SW480 (cell line): ENCODE data around the gene CST2.
A peak's percentile ranks its signal among the peaks of the same experiment; 100 is the strongest.
"Not testable (repeated sequence)": the region's sequence is repeated elsewhere in the genome, so short reads cannot be mapped to it uniquely, and the experiment has no call there.

ENCODE experiments used
- DNase-seq: peaks from one replicate; pipeline ENCODE4 v3.0.0-alpha.2; 2016; ENCODE audit warnings: low spot score

The CST2 gene, protein sequence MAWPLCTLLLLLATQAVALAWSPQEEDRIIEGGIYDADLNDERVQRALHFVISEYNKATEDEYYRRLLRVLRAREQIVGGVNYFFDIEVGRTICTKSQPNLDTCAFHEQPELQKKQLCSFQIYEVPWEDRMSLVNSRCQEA

DNA sequence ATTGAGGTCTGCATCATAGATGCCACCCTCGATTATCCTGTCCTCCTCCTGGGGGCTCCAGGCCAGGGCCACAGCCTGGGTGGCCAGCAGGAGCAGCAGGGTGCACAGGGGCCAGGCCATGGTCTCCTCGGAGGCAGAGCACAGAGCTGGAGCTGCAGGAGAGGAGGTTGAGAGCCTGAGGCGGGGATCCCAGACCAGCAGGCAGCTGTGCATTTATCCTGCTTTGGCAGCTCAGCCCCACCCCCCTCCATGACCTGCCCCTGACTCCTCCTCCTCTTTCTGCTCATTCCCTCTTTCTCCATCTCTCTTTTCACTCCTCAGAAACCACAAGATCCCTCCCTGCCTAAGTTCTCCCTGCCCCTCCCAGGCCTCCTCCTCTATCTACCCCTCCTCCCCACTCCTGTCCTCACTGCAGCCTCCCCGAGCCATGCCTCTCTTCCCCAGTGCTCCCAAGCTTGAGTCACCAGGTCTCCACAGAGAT is at the start of gene CST2:
Gene CST2, minus strand, starts transcription at position 189 of the 481 bp plus-strand sequence. Its CDS starts 69 bp downstream, at position 120.
- DNase-seq, result no peak

DNA sequence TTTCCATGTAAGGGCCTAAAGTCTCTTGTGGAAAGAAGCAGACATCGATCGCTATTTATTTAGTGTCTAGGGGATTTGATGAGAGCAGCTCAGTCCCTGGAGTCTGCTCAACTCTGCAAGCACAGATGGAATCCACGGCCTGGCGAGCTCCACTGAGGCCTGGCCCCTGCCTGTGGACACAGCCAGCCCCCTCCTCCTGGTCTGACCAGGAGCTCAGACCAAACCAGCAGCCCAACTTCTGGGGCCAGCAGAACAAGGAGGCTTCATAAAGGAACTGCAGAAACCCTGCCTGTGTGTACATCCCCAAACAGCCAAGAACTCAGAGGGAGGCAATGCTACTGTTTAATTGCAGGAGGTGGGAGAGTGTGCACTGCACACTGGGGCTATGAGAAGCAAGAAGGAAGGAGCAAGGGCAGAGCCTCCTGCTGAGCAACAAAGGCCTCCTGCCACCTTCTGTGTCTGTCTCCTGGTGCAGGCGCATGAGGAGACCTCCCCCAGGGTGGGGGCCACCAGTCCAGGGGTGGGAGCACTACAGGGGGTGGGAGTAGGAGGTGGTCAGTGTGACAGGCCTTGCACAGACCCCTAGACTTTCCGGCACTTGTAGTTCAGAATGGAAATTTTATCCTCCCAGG is 49.2 kb upstream of the CST2 start:
- no peak for DNase-seq

DNA sequence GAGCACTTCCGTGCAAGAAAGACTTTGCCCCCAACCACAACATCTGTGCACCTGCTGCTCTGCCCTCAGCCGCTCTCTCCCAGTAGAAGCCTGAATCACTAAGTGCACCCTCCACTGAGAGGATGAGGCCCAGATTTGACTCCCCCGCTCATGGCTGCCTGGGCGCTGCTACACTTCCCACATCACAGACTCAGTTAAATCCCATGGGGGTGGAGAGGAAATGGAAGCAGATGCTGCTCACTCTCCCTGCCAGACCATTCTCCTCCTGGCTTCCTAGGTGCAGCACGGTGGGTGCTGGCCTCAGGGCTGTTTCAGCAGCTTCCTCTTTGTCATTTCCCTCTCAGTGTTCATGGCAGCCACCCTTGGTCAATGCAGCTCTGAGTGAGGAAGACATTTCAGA is 48.2 kb upstream of the CST2 start:
- DNase-seq, result peak; percentile 91

- DNase-seq, result peak; percentile 44
Measured at GRCh38 chr20:23873370-23874015, 47.0 kb upstream of the CST2 start.

DNA sequence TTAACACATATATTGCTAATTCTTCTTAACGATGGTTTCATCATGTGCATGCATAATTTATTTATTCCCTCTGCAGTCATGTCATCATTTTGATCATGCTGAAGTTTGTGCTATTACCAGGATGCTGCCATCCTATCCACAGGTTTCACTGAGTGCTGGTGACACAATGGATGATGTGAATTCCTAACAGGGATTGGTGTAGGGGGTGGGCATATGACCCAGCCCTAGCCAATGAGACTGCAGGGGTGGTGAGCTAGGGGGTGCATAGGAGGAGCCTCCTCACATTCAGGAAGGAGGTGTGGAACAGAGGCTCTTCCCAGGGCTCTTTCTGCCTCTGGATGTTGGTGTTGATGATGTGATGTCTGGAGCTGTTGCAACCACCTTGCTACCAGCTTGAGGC is 45.5 kb upstream of the CST2 start:
- DNase-seq, result no peak

DNA sequence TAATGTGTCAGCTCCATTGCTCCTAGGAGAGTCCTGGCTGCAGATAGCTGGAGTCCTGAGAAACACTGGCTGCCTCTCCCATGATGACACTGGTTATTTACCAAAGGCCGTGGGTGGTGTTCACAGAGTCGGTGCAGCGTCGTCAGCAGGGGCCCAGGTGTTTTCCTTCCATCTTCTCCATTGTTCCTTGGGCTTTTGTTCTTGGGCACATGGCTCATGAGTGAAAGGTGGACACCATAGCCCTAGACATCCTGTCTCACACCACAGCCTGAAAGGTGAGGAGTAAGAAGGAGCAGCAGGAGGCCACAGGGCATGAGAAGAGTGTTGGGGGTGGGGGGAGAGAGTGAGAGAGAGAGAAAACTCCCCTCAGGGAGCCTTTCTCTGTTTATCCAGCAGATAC is 43.9 kb upstream of the CST2 start:
- no peak for DNase-seq

GRCh38 chr20:23869520-23869919 is 43.0 kb upstream of the CST2 start:
- DNase-seq, result no peak

DNA sequence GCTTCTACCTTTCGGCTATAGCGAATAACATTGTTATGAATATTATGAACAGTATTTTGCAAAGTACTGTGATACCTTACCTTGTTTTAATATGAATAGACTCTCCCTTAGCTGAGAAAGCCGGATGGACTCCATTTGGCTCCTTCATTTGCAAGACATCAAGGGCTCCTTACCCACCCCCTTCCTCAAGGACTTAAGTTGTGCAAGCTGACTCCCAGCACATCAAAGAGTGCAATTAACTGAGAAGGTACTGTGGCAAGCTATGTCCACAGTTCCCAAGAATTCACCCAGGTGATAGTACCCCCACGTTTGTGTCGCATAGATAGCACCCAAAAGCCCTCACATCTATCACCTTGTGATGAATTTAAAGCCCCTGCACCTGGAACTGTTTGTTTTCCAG is 41.8 kb upstream of the CST2 start:
- no peak for DNase-seq

DNA sequence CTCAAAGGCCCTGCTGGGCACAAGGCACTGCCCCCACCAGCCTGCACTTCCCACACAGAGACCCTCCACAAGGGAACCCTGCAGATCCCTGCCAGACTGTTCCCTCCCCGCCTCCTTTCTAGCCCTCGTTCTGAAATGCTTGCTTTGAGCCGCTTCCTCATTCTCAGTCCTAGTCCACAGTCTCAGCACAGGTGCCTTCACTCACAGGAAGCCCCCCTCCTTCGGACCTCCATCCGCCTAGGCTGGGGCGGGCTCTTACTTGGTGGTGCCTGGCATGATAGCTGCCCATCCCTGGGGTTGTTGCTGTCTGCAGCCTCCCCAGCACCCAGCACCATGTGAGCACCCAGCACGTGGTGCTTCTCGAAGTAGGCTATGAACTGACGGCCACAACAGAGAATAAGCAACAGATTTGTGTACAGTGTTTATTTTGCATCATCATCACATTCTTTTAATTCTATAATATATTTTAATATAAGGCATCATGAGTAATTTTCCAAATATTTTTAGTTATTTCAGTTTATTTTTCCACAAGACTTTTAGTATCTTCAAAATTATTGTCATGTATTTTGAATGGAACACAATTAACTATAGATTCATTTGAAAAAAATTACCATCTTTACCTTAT is 40.7 kb upstream of the CST2 start:
- no peak for DNase-seq

DNA sequence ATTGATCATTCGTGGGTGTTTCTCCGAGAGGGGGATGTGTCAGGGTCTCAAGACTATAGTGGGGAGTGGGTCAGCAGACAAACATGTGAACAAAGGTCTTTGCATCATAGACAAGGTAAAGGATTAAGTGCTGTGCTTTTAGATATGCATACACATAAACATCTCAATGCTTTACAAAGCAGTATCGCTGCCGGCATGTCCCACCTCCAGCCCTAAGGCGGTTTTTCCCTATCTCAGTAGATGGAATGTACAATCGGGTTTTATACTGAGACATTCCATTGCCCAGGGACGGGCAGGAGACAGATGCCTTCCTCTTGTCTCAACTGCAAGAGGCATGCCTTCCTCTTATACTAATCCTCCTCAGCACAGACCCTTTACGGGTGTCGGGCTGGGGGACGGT is 34.2 kb upstream of the CST2 start:
- DNase-seq, result not testable (repeated sequence)

GRCh38 chr20:23857962-23858595 is 31.6 kb upstream of the CST2 start:
- DNase-seq, result no peak

DNA sequence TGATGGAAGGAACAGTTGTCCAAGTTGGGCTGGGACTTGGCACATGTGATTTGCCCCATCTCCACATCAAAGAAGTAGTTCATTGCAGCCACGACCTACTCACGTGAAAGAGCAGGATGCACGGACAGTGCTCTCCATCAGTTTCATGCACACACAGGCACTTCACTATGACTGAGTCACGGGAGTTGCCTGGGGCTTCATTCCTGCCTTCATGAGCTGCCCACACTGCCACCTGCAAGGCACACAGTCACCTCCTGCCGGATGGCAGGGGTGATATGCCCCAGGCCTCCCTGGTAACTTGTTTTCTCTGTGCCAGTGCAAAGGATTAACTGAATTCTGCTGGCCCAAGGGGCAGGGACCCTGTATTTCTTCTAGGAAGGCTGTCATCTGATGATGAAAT is 30.2 kb upstream of the CST2 start:
- DNase-seq, result no peak

DNA sequence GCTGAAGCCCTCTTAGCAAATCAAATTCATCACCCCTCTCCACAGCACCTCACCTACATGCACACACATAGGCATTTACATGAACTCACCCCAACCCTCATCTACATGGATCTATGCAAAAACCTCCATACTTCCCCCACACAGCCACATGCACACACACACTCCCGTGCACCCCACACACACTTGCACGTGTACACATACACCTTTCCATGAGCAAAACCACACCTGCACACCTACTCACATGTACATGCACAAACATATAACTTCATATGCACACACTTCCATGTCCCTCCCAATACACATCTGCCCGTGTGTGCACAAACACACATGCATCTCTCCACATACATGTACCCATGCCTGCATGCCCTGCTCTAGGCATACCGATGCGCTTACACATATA is 29.7 kb upstream of the CST2 start:
- no peak for DNase-seq

GRCh38 chr20:23841693-23842092 is 15.2 kb upstream of the CST2 start:
- DNase-seq, result no peak

DNA sequence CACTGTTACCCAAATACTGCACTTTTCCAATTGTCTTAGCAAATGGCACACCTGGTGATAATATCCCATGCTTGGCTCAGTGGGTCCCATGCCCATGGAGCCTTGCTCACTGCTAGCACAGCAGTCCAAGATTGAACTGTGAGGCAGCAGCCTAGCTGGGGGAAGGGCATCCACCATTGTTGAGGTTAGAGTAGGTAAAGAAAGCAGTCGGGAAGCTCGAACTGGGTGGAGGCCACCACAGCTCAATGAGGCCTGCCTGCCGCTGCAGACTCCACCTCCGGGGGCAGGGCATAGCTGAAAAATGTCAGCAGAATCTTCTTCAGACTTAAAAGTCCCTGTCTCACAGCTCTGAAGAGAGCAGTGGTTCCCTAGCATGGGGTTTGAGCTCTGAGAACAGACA is 9.2 kb upstream of the CST2 start:
- DNase-seq, result no peak

DNA sequence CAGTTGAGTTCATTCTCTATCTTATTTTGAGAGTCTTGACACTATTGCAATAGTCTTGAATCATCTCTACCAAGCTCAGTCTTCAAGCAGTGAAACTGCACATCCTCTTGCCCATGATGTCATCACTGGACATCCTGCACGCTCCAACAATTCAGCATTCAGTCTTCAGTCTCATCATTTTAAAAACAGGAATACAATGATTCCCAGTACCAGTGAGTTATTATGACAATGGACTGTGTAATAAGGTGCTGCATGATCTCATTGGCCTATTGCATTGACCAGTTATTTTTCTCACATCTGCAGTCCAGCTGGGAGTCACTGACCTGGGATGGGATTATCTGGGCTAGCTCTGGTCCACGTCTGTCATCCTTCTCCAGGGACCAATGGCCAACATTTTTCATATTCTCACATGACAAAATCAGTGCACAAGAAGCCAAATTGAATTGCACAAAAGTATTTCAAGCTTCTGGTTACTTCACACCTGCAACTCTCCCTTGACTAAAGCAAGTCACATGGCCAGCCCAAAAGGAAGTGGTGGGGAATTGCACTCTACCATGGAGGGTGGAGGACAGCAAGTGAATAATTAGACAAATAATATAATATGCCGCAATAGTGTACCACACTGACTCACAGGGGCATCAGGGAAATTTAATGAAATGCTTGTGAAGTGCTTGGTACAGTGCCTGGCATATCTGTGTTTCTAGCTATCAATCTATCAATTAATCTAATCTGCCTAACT is 6.4 kb upstream of the CST2 start:
- no peak for DNase-seq

DNA sequence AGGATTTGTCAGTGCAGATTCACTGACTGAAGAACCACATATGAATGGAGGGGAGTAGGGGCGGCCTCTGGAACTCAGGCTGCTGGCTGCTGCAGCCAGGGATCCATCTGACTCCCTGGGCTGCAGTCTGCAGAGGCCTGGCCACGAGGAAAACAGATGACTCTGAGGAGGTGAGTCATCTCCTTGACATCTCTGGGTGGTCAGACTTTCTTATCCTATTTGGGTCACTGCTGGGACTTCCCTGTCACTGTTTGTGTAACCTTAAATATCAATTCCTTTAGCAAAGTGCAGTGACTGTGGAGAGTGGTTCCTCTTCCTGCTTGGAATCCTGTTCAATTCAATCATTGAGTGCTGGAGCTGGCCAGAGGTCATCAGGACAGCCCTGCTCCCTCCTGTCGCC is 5.4 kb upstream of the CST2 start:
- not testable (repeated sequence) for DNase-seq

DNA sequence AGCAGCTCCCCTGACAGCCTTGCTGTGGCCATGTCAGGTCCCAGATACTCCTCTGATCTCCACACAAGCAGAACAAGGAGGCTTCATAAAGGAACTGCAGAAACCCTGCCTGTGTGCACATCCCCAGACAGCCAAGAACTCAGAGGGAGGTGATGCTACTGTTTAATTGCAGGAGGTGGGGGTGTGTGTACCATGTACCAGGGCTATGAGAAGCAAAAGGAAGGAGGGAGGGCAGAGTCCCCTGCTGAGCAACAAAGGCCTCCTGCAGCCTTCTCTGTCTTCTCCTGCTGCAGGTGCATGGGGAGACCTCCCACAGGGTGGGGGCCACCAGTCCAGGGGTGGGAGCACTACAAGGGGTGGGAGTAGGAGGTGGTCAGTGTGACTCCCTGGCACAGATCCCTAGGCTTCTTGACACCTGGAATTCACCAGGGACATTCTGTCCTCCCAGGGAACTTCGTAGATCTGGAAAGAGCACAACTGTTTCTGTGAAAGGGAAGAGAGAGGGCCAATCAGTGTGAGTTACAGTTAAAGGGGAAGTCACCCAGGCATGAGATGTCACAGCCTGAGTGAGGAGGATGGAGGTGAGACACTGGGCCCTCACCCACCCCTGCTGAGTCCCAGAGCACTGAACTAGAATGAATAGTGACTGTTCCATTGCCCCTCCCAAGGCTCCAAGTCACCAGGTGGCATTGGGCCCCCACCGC is 2.8 kb downstream of the CST2 start:
- no peak for DNase-seq

GRCh38 chr20:23823111-23823510 is 3.4 kb downstream of the CST2 start:
- DNase-seq, result no peak

- no peak for DNase-seq
Measured at GRCh38 chr20:23820493-23820892, 6.0 kb downstream of the CST2 start.

DNA sequence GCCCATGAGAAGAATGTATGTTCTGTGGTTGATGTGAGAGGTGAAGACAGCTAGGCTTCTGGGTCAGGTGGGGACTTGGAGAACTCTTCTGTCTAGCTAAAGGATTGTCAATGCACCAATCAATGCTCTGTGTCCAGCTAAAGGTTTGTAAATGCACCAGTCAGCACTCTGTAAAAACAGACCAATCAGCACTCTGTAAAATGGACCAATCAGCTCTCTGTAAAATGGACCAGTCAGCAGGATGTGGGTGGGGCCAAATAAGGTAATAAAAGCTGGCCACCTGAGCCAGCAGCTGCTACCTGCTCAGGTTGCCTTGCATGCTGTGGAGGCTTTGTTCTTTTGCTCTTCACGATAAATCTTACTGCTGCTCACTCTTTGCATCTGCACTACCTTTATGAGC is 15.0 kb downstream of the CST2 start:
- not testable (repeated sequence) for DNase-seq
